ENCODE results near the gene ZC2HC1B. TPM values are rescaled to one million over a fixed set of nuclear protein-coding genes. Genes with fewer than 3 reads are reported as not detected.

ZC2HC1B gene
- total RNA-seq, 1 experiment from 2014 or later = not detected

- Histone ChIP-seq H3K4me1 (peaks cover 9% of the 10 kb centered on the region), H3K4me3 (ENCODE audit: low read depth, low read length) (no peak overlapping the region), H3K9me3 (no peaks in the 10 kb centered on the region), H3K36me3 (ENCODE audit: control insufficient read depth, insufficient read depth, low read length) (no peaks in the 10 kb centered on the region), H3K27me3 (replicated peaks; ENCODE audit: control insufficient read depth, insufficient read depth, low read length) (no peaks in the 10 kb centered on the region)
- Mint-ChIP-seq H3K27me3 (ENCODE audit: insufficient read depth, unreplicated experiment) (peaks cover 6% of the 10 kb centered on the region), H3K36me3 (ENCODE audit: insufficient read depth, unreplicated experiment) (no peaks in the 10 kb centered on the region), H3K27ac (ENCODE audit: unreplicated experiment) (no peak overlapping the region), H3K4me3 (ENCODE audit: unreplicated experiment) (no peak overlapping the region), H3K4me1 (ENCODE audit: low read depth, unreplicated experiment) (peaks cover 9% of the 10 kb centered on the region), H3K9me3 (ENCODE audit: unreplicated experiment) (no peaks in the 10 kb centered on the region)
- intact Hi-C loops (cut with micrococcal nuclease; ENCODE audit: unreplicated experiment) = no loop called here
- CTCF ChIA-PET = no interaction called here
- POLR2A ChIA-PET = interaction anchor here (0.6 kb wide), 1 partner anchor 803 kb away, joined by 4 read pairs; no protein-coding TSS in a partner anchor
- no TSS peak for BruUV-seq (replicated peaks)
- DNase-seq = no peak
- no peak for TF ChIP-seq CTCF (IDR thresholded peaks at IDR 0.05; ENCODE audit: insufficient read depth in 1 of 2, low read depth in 1 of 2, low read length in 1 of 2, severe bottlenecking in 1 of 2, unreplicated experiment in 1 of 2)
These were observed 93.5 kb downstream of the ZC2HC1B start for GRCh38 chr6:143957679-143958274.

- ChIA-PET CTCF (interaction anchor here (0.6 to 0.8 kb wide), 3 partner anchors 15 to 383 kb away, joined by 3 to 5 read pairs (median 3); no protein-coding TSS in a partner anchor), POLR2A (no interaction called here)
- Mint-ChIP-seq H3K27me3 (ENCODE audit: insufficient read depth, unreplicated experiment) (peaks cover 12% of the 10 kb centered on the region), H3K36me3 (ENCODE audit: insufficient read depth, unreplicated experiment) (no peaks in the 10 kb centered on the region), H3K4me1 (ENCODE audit: low read depth, unreplicated experiment) (peaks cover 9% of the 10 kb centered on the region), H3K9me3 (ENCODE audit: unreplicated experiment) (no peaks in the 10 kb centered on the region), H3K4me3 (ENCODE audit: unreplicated experiment) (peak overlapping the region; percentile 15), H3K27ac (ENCODE audit: unreplicated experiment) (peak overlapping the region; percentile 58)
- BruUV-seq (replicated peaks) = no TSS peak
- no peaks in the 10 kb centered on the region for H3K27me3 ChIP-seq (replicated peaks; ENCODE audit: control insufficient read depth, insufficient read depth, low read length)
- DNase-seq = no peak
- H3K4me3 ChIP-seq (ENCODE audit: low read depth, low read length) = no peak overlapping the region
- intact Hi-C loops (cut with micrococcal nuclease; ENCODE audit: unreplicated experiment) = no loop called here
- peaks cover 15% of the 10 kb centered on the region for H3K4me1 ChIP-seq
- TF ChIP-seq CTCF (IDR thresholded peaks at IDR 0.05; ENCODE audit: insufficient read depth in 1 of 2, low read depth in 1 of 2, low read length in 1 of 2, severe bottlenecking in 1 of 2, unreplicated experiment in 1 of 2) = no peak
- no peaks in the 10 kb centered on the region for H3K36me3 ChIP-seq (ENCODE audit: control insufficient read depth, insufficient read depth, low read length)
- H3K9me3 ChIP-seq = no peaks in the 10 kb centered on the region
These were observed 94.6 kb downstream of the ZC2HC1B start for GRCh38 chr6:143958839-143959399.

GRCh38 chr6:143959927-143960326 is 95.7 kb downstream of the ZC2HC1B start:
- TF ChIP-seq CTCF (IDR thresholded peaks at IDR 0.05; ENCODE audit: insufficient read depth in 1 of 2, low read depth in 1 of 2, low read length in 1 of 2, severe bottlenecking in 1 of 2, unreplicated experiment in 1 of 2) = no peak
- no peak overlapping the region for H3K4me3 Mint-ChIP-seq (ENCODE audit: unreplicated experiment)
- H3K9me3 Mint-ChIP-seq (ENCODE audit: unreplicated experiment) = no peaks in the 10 kb centered on the region
- Histone ChIP-seq H3K4me1 (peaks cover 23% of the 10 kb centered on the region), H3K9me3 (no peaks in the 10 kb centered on the region), H3K4me3 (ENCODE audit: low read depth, low read length) (no peak overlapping the region), H3K36me3 (ENCODE audit: control insufficient read depth, insufficient read depth, low read length) (no peaks in the 10 kb centered on the region), H3K27me3 (replicated peaks; ENCODE audit: control insufficient read depth, insufficient read depth, low read length) (no peaks in the 10 kb centered on the region)
- CTCF ChIA-PET = no interaction called here
- peaks cover 15% of the 10 kb centered on the region for H3K4me1 Mint-ChIP-seq (ENCODE audit: low read depth, unreplicated experiment)
- H3K27me3 Mint-ChIP-seq (ENCODE audit: insufficient read depth, unreplicated experiment) = peaks cover 15% of the 10 kb centered on the region
- BruUV-seq (replicated peaks) = no TSS peak
- intact Hi-C loops (cut with micrococcal nuclease; ENCODE audit: unreplicated experiment) = no loop called here
- DNase-seq = no peak
- no peaks in the 10 kb centered on the region for H3K36me3 Mint-ChIP-seq (ENCODE audit: insufficient read depth, unreplicated experiment)
- H3K27ac Mint-ChIP-seq (ENCODE audit: unreplicated experiment) = no peak overlapping the region
- POLR2A ChIA-PET = no interaction called here

Measured in Caco-2 (cell line).